ENCODE data around the gene ZNF384. TPM values are rescaled to one million over a fixed set of nuclear protein-coding genes. Genes with fewer than 3 reads are reported as not detected.

ZNF384 gene
- 2.3 and 2.8 TPM in 2 replicates for polyA plus RNA-seq

GRCh38 chr12:6688999-6689882 lies at the start of gene ZNF384:
Gene ZNF384, minus strand, starts transcription at chr12:6689375. Its CDS starts 9,855 bp downstream, at chr12:6679520.

DNA sequence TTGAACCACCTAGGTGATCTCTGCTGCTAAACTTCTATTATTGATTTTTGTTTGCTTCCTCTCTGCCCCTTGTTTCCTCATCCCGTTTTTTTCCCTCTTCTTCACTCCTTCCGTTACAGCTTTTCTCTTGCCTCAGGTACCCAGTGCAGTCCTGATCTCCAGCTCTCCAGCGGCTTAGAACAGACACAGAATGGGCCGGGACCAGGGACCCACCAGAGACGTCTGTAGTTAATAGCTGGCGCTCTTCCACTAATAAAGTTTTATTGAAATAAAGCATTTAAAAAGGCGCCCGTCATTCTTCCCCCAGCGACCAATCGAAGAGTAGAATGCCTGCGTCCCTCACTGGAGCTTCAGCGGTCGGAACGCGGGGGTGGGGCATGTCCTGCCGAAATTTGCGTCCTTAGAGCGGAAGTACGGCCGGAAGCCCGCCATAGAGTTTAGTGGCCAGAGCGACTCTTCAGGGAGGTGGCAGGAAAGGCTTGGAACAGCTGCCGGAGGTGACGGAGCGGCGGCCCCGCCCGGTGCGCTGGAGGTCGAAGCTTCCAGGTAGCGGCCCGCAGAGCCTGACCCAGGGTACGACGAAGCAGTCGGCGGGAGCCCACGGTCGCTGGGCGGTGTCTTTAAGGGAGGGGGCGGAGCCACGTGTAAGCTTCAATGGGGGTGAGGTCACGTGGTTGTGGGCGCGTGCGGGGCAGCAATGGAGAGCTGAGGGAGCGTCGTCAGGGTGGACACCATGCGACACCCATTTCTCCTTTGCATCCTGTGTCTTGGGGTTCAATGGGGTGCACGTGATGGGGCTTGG lies 34.6 kb upstream of the ZNF384 start, which contains the start of gene COPS7A:
COPS7A (plus strand) TSS at position 440 of the 802 bp plus-strand sequence. CDS start 611 bp downstream, outside the sequence.

DNA sequence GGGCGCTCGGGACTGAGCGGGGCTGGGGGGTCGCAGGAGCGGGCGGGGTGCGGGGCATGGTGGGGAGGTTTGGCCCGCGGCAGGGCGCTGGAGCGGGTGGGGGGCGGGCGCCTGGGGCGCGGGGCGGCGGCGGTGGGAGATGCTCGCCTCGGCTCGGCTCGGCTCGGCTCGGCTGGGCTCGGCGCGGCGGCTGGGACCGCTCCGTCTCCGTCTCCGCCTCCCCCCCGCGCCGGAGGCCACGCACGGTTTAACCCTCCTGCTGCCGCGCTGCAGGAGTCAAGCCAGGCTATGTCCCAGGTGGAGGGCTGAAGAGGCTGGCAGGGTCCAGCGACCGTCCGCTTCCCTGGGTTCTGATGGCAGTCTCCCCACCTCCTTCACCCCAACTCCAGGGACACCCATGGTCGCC lies 11.5 kb upstream of the ZNF384 start, which contains the start of gene PIANP:
PIANP (minus strand) TSS at position 170 of the 406 bp plus-strand sequence. CDS start 2,754 bp downstream, outside the sequence.

DNA sequence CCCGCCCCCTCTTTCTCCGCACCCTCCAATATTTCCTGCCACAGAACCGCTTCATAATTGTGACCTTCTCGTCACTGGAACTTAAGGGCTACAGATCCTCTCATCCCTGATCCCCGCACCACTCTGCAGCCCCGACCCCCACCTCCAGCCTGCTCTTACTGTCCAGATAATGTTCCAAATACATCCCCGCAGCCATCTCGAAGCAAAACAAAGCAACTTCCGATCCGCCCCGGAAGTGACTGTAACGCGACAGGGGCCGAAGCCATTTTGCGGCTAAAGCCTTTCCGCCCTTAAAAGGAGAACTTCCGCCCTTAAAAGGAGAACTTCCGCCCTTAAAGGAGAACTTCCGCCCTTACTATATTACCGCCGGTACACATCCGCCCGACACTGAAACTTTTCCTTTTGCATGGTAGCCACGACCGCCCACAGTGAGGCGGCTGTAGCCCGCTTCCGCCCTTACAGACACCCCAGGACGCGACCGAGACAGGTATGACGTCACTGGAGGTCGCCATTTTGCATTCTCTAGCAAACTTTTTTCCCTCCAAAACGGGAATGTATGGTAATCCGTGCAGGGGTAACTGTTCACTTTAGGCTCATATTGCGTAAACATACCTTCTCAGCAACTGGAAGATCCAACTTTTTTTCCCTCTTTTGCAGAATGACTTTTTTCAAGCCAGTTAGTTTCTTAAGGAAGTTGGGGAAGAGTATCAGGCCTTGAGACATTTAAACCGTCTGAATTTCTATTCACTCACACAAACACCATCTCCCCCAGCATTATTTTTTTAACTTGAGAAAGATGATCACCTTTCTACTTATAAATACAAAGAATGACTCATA lies 26.1 kb downstream of the ZNF384 start, which contains the start of gene ING4:
ING4 (minus strand) TSS at position 214 of the 837 bp plus-strand sequence; CDS start at position 196, 18 bp downstream.

GRCh38 chr12:6647083-6647604 lies 42.0 kb downstream of the ZNF384 start, which contains the start of gene ACRBP:
Gene ACRBP, minus strand, starts transcription at chr12:6647432. Its CDS starts 66 bp downstream, at chr12:6647366.

DNA sequence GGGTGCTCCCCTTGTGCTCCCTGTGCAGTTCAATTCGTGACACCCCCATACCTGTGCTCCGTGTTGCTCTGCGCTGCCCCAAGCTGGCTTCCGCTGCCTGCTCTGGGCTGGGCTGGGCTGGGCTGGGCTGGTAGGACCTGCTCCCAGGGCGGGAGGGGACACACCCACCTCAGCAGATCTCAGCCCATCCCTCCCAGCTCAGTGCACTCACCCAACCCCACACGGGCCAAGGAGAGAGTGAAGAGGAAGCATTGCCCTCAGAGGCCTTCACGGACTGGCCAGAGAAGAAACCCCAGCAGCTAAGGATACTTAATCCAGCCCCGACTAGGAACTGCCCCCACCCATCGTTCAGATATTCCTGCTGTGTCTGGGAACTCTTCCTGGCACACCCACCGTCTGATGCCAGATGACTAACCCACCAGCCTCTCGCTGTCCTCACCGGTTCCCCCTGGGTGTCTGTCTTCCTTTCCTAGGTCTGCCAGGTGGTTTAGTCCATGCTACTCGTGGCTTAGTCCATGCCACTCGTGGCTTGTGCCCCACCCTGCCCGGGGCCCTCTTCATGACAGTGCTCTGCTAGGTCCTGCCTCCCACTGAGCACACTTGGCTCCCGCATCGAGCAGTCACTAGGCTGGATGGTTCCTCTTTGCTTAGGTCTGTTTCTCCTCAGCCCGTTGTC lies 53.2 kb downstream of the ZNF384 start, which contains the start of gene LPAR5:
LPAR5 (minus strand) TSS at position 104 of the 676 bp plus-strand sequence. CDS start 14,711 bp downstream, outside the sequence.

Other genes starting within 250 kb of the ZNF384 start
- gene CD27, start 244.4 kb downstream of the ZNF384 start, polyA plus RNA-seq: 1.6 TPM in 1 of 2 replicates, not detected in the other
- gene TAPBPL, start 237.3 kb downstream of the ZNF384 start, polyA plus RNA-seq: 1.5 and 10.6 TPM in 2 replicates
- 41.6 and 53.7 TPM in 2 replicates for gene VAMP1, start 218.7 kb downstream of the ZNF384 start, polyA plus RNA-seq
- gene MRPL51, start 196.1 kb downstream of the ZNF384 start, polyA plus RNA-seq: 404 and 455 TPM in 2 replicates
- 0.74 and 0.78 TPM in 2 replicates for gene NCAPD2, start 195.3 kb downstream of the ZNF384 start, polyA plus RNA-seq
- gene GAPDH, start 154.9 kb downstream of the ZNF384 start, polyA plus RNA-seq: 5,164 and 6,636 TPM in 2 replicates
- gene IFFO1, start 133.3 kb downstream of the ZNF384 start, polyA plus RNA-seq: 6.1 and 10.3 TPM in 2 replicates
- 3.7 and 9.3 TPM in 2 replicates for gene NOP2, start 121.1 kb downstream of the ZNF384 start, polyA plus RNA-seq
- 44.9 and 46.5 TPM in 2 replicates for gene CHD4, start 82.0 kb downstream of the ZNF384 start, polyA plus RNA-seq
- gene LPAR5, start 53.4 kb downstream of the ZNF384 start, polyA plus RNA-seq: not detected in 2 replicates
- not detected in 2 replicates for gene ACRBP, start 41.9 kb downstream of the ZNF384 start, polyA plus RNA-seq
- gene ING4, start 26.3 kb downstream of the ZNF384 start, polyA plus RNA-seq: 22.4 and 27.0 TPM in 2 replicates
- gene PIANP, start 11.4 kb upstream of the ZNF384 start, polyA plus RNA-seq: 15.3 and 29.7 TPM in 2 replicates
- gene COPS7A, start 34.7 kb upstream of the ZNF384 start, polyA plus RNA-seq: 52.4 and 53.2 TPM in 2 replicates
- 161 and 204 TPM in 2 replicates for gene MLF2, start 63.8 kb upstream of the ZNF384 start, polyA plus RNA-seq
- 10.0 and 10.3 TPM in 2 replicates for gene PTMS, start 77.0 kb upstream of the ZNF384 start, polyA plus RNA-seq
- not detected in 2 replicates for gene LAG3, start 83.1 kb upstream of the ZNF384 start, polyA plus RNA-seq
- 0.27 and 1.4 TPM in 2 replicates for gene CD4, start 100.2 kb upstream of the ZNF384 start, polyA plus RNA-seq
- gene GPR162, start 132.4 kb upstream of the ZNF384 start, polyA plus RNA-seq: 3.8 and 14.6 TPM in 2 replicates
- 0.34 and 1.6 TPM in 2 replicates for gene P3H3, start 139.0 kb upstream of the ZNF384 start, polyA plus RNA-seq
- gene GNB3, start 151.6 kb upstream of the ZNF384 start, polyA plus RNA-seq: 0.29 and 1.1 TPM in 2 replicates
- 0.21 and 0.51 TPM in 2 replicates for gene CDCA3, start 161.9 kb upstream of the ZNF384 start, polyA plus RNA-seq
- gene USP5, start 162.8 kb upstream of the ZNF384 start, polyA plus RNA-seq: 10.5 and 14.9 TPM in 2 replicates
- gene TPI1, start 178.2 kb upstream of the ZNF384 start, polyA plus RNA-seq: 1,435 and 2,077 TPM in 2 replicates
- 0.55 TPM in 1 of 2 replicates, not detected in the other for gene SPSB2, start 183.9 kb upstream of the ZNF384 start, polyA plus RNA-seq
- 3.5 and 6.7 TPM in 2 replicates for gene LRRC23, start 215.4 kb upstream of the ZNF384 start, polyA plus RNA-seq
- gene ENO2, start 225.2 kb upstream of the ZNF384 start, polyA plus RNA-seq: 224 and 335 TPM in 2 replicates
- gene ATN1, start 238.6 kb upstream of the ZNF384 start, polyA plus RNA-seq: 1.6 and 2.4 TPM in 2 replicates